K562 (cell line): ENCODE results near the gene SLCO2A1. TPM values are rescaled to one million over a fixed set of nuclear protein-coding genes. Genes with fewer than 3 reads are reported as not detected.

Experiments used
- ERF ChIP-seq: fragments of 450-650 bp; formaldehyde crosslinking; IDR thresholded peaks from 2 replicates; pipeline ENCODE4 v1.4.0; 2020; ENCODE audit warnings: mild to moderate bottlenecking, mixed read lengths
- GATAD2B ChIP-seq: fragments of 450-650 bp; IDR thresholded peaks from 2 replicates; pipeline ENCODE4 v1.6.1; 2017; ENCODE audit warnings: mild to moderate bottlenecking, borderline replicate concordance
- ILF3 ChIP-seq: fragments of 450-650 bp; IDR thresholded peaks from 2 replicates; pipeline ENCODE4 v1.6.1; 2018; ENCODE audit warnings: antibody characterized with exemption, mild to moderate bottlenecking, moderate library complexity, borderline replicate concordance
- KDM5B ChIP-seq: fragments of 200-600 bp; sonication (generic); IDR thresholded peaks from 2 replicates; pipeline ENCODE4 v1.6.1; 2012; ENCODE audit warnings: low read depth, mild to moderate bottlenecking, moderate library complexity, low read length, control low read depth, inconsistent platforms; ENCODE audit not compliant: insufficient replicate concordance
- MTA2 ChIP-seq: fragments of 450-650 bp; IDR thresholded peaks from 2 replicates; pipeline ENCODE4 v1.6.1; 2016; ENCODE audit warnings: low read depth
- NKRF ChIP-seq: fragments of 450-650 bp; IDR thresholded peaks from 2 replicates; pipeline ENCODE4 v1.6.1; 2016; ENCODE audit warnings: borderline replicate concordance
- POLR2A ChIP-seq: fragments of 450-650 bp; conservative IDR thresholded peaks from 2 replicates; pipeline ENCODE4 v1.6.1; 2016
- USF1 ChIP-seq: sonication (generic); formaldehyde crosslinking; IDR thresholded peaks from 2 replicates; pipeline ENCODE4 v1.9.0; 2022; ENCODE audit warnings: mild to moderate bottlenecking, missing genetic modification reagents
- ZFP91 ChIP-seq: sonication (generic); formaldehyde crosslinking; IDR thresholded peaks from 2 replicates; pipeline ENCODE4 v1.8.0; 2022; ENCODE audit warnings: mild to moderate bottlenecking, missing genetic modification reagents
- polyA plus RNA-seq, 8 experiments: library from polyadenylated mRNA; depleted of rRNA in 4 of 8; stranded (reverse) in 5 of 8; unstranded in 3 of 8; fragments of >200 nt; fragmentation: Nextera tagmentation in 2 of 8; fragmentation: Illumina TruSeq in 1 of 8; extraction: Ambion mirVana in 2 of 8; extraction: Trizol in 1 of 8; gene quantifications; 2 replicates each; pipeline versions ENCODE4 v1.2.1 to v1.2.3, GENCODE V29; 2011 to 2014; ENCODE audit warnings: inconsistent platforms in 1 of 8, missing spikeins in 1 of 8
- total RNA-seq, 7 experiments: library from RNA; depleted of rRNA in 6 of 7; stranded (reverse); fragments of >200 nt in 6 of 7; fragmentation: Illumina TruSeq in 2 of 7; extraction: Trizol in 2 of 7; gene quantifications; 2 replicates each; pipeline versions ENCODE4 v1.2.1 to v1.2.3, GENCODE V29; 2011 to 2021; ENCODE audit warnings: low replicate concordance in 1 of 7
- TF ChIP-seq, protein P1 (sequence below): fragments of 450-650 bp; IDR thresholded peaks from 2 replicates; pipeline ENCODE4 v1.6.1; 2016

SLCO2A1 gene
- total and polyA plus RNA-seq, 9 of the 15 experiments (the other 6 are each of a cell fraction or from before 2014, with no cell fraction given), result 0.16 to 1.0 TPM; not detected in 7

GRCh38 chr3:133970916-133971315 lies 58.8 kb downstream of the SLCO2A1 start (continued):
- TF ChIP-seq GATAD2B, result no peak
- no peak for TF ChIP-seq ZFP91
- TF ChIP-seq ERF (CRISPR knock-in tag), result no peak
- no peak for TF ChIP-seq ILF3
- no peak for TF ChIP-seq MTA2
- no peak for TF ChIP-seq USF1 (CRISPR knock-in tag)
- TF ChIP-seq NKRF, result no peak
- TF ChIP-seq, protein P1, sequence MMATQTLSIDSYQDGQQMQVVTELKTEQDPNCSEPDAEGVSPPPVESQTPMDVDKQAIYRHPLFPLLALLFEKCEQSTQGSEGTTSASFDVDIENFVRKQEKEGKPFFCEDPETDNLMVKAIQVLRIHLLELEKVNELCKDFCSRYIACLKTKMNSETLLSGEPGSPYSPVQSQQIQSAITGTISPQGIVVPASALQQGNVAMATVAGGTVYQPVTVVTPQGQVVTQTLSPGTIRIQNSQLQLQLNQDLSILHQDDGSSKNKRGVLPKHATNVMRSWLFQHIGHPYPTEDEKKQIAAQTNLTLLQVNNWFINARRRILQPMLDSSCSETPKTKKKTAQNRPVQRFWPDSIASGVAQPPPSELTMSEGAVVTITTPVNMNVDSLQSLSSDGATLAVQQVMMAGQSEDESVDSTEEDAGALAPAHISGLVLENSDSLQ, result no peak
- TF ChIP-seq KDM5B, result no peak
- TF ChIP-seq POLR2A, result no peak
- TF ChIP-seq, all 486 proteins: peak for 0
